Measurements from ENCODE around the gene RAD51C. TPM values are rescaled to one million over a fixed set of nuclear protein-coding genes. Genes with fewer than 3 reads are reported as not detected.

Gene RAD51C
- total and polyA plus RNA-seq, 9 of the 15 experiments (the other 6 are each of a cell fraction or from before 2014, with no cell fraction given) = 93.9 to 341 (median 135) TPM

DNA sequence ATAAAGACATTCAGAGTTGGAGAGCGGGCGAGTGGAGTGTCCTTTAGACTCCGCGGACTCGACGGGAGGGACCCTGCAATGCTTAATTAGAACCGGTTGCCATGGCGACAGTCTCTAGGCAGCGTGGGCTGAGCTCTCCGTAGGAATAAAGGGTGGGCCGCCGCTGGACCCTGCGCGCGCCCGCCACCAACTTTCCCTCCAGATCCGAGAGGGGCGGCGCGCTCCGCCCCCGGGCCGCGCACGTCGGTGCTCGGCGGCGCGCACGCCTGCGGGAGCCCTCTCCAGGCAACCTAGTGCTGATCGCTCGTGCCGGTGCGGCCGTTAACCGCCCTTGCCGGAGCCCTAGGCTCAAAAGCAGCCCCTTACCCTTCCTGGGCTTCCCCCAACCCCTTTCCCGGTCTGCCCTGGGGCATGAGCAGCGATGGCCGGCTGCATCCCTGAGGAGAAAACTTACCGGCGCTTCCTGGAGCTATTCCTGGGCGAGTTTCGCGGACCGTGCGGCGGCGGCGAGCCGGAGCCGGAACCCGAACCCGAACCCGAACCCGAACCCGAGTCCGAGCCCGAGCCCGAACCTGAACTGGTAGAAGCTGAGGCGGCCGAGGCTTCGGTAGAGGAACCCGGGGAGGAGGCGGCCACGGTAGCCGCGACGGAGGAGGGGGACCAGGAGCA is 63.3 kb downstream of the RAD51C start, which contains the start of gene PPM1E (continued):
- TF ChIP-seq, protein P1, sequence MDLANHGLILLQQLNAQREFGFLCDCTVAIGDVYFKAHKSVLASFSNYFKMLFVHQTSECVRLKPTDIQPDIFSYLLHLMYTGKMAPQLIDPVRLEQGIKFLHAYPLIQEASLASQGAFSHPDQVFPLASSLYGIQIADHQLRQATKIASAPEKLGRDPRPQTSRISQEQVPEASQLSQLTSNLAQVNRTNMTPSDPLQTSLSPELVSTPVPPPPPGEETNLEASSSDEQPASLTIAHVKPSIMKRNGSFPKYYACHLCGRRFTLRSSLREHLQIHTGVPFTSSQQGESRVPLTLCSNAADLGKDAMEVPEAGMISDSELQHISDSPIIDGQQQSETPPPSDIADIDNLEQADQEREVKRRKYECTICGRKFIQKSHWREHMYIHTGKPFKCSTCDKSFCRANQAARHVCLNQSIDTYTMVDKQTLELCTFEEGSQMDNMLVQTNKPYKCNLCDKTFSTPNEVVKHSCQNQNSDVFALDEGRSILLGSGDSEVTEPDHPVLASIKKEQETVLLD (IDR thresholded peaks at IDR 0.05) = no peak
- TF ChIP-seq ZSCAN32 (CRISPR knock-in tag; IDR thresholded peaks at IDR 0.05) (no peak), HDAC2 (IDR thresholded peaks at IDR 0.05) (no peak), ZNF311 (CRISPR knock-in tag; IDR thresholded peaks at IDR 0.05) (no peak), HNRNPL (IDR thresholded peaks at IDR 0.05; ENCODE audit: low read depth, low read length) (no peak), ZNF780A (CRISPR knock-in tag; IDR thresholded peaks at IDR 0.05) (no peak), FIP1L1 (IDR thresholded peaks at IDR 0.05; ENCODE audit: low read depth, low read length, poor library complexity, severe bottlenecking) (no peak), PCBP2 (IDR thresholded peaks at IDR 0.05; ENCODE audit: low read depth, low read length, poor library complexity, severe bottlenecking) (no peak), ZNF140 (CRISPR knock-in tag; IDR thresholded peaks at IDR 0.05) (no peak), ELF1 (tag; IDR thresholded peaks at IDR 0.05) (no peak), ZZZ3 (IDR thresholded peaks at IDR 0.05) (no peak), GABPB2 (CRISPR knock-in tag; conservative IDR thresholded peaks at IDR 0.05) (no peak), GATAD2A (IDR thresholded peaks at IDR 0.05) (no peak), LARP7 (IDR thresholded peaks at IDR 0.05) (no peak), ARHGAP35 (IDR thresholded peaks at IDR 0.05; ENCODE audit: partially characterized antibody) (no peak), RAD51 (IDR thresholded peaks at IDR 0.05; ENCODE audit: borderline replicate concordance, low read depth) (no peak)
- TF ChIP-seq, protein P2, sequence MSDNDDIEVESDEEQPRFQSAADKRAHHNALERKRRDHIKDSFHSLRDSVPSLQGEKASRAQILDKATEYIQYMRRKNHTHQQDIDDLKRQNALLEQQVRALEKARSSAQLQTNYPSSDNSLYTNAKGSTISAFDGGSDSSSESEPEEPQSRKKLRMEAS (CRISPR knock-in tag; IDR thresholded peaks at IDR 0.05) = peak; percentile 85
- TF ChIP-seq, protein P3, sequence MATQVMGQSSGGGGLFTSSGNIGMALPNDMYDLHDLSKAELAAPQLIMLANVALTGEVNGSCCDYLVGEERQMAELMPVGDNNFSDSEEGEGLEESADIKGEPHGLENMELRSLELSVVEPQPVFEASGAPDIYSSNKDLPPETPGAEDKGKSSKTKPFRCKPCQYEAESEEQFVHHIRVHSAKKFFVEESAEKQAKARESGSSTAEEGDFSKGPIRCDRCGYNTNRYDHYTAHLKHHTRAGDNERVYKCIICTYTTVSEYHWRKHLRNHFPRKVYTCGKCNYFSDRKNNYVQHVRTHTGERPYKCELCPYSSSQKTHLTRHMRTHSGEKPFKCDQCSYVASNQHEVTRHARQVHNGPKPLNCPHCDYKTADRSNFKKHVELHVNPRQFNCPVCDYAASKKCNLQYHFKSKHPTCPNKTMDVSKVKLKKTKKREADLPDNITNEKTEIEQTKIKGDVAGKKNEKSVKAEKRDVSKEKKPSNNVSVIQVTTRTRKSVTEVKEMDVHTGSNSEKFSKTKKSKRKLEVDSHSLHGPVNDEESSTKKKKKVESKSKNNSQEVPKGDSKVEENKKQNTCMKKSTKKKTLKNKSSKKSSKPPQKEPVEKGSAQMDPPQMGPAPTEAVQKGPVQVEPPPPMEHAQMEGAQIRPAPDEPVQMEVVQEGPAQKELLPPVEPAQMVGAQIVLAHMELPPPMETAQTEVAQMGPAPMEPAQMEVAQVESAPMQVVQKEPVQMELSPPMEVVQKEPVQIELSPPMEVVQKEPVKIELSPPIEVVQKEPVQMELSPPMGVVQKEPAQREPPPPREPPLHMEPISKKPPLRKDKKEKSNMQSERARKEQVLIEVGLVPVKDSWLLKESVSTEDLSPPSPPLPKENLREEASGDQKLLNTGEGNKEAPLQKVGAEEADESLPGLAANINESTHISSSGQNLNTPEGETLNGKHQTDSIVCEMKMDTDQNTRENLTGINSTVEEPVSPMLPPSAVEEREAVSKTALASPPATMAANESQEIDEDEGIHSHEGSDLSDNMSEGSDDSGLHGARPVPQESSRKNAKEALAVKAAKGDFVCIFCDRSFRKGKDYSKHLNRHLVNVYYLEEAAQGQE (IDR thresholded peaks at IDR 0.05; ENCODE audit: borderline replicate concordance) = peak; percentile 99
- TF ChIP-seq, protein P3 (CRISPR knock-in tag; IDR thresholded peaks at IDR 0.05; ENCODE audit: low read depth) = peak; percentile 98
- TF ChIP-seq, protein P4, sequence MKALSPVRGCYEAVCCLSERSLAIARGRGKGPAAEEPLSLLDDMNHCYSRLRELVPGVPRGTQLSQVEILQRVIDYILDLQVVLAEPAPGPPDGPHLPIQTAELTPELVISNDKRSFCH (CRISPR knock-in tag; IDR thresholded peaks at IDR 0.05) = no peak
- TF ChIP-seq, protein P4 (tag; IDR thresholded peaks at IDR 0.05) = peak; percentile 48; the same call in 1 of the 2 replicates

All from K562 (cell line).